Right renal cortex interstitium (tissue), 3 donors: ENCODE data around the gene ANKS4B. TPM values are rescaled to one million over a fixed set of nuclear protein-coding genes. Genes with fewer than 3 reads are reported as not detected.
"Not testable (repeated sequence)": the region's sequence is repeated elsewhere in the genome, so short reads cannot be mapped to it uniquely, and the experiment has no call there.

ENCODE experiments used
- DNase-seq, 3 donors: peaks; one replicate each; pipeline ENCODE4 v3.0.0-alpha.2; 2013; ENCODE audit warnings: low read depth in 3 of 3, low spot score in 2 of 3
- polyA plus RNA-seq, 3 donors: library from polyadenylated mRNA; unstranded; fragments of 120-200 nt; gene quantifications; one replicate each; pipeline ENCODE4 v1.2.1, GENCODE V29; 2013; ENCODE audit not compliant: insufficient read length in 3 of 3

Gene ANKS4B
- polyA plus RNA-seq, 3 donors: 4.4 to 5.9 (median 5.4) TPM

- DNase-seq: no peak
Observed at GRCh38 chr16:21260870-21261791, 27.6 kb downstream of the ANKS4B start.

- no peak for DNase-seq
Observed at GRCh38 chr16:21262779-21263639, 29.5 kb downstream of the ANKS4B start.

- peak in 2 of 3 donors; percentile 51 to 53 for DNase-seq
Observed at GRCh38 chr16:21263640-21264570, 30.4 kb downstream of the ANKS4B start.

- DNase-seq: no peak
Observed at GRCh38 chr16:21264571-21265036, 31.1 kb downstream of the ANKS4B start.

GRCh38 chr16:21265104-21265837, 31.8 kb downstream of the ANKS4B start:
- DNase-seq: no peak

GRCh38 chr16:21267298-21267697, 33.8 kb downstream of the ANKS4B start:
- DNase-seq: no peak

GRCh38 chr16:21268236-21268635, 34.7 kb downstream of the ANKS4B start:
- no peak for DNase-seq

GRCh38 chr16:21272253-21272652, 38.8 kb downstream of the ANKS4B start:
- DNase-seq: no peak

- DNase-seq: not testable (repeated sequence)
Observed at GRCh38 chr16:21272763-21273162, 39.3 kb downstream of the ANKS4B start.

- DNase-seq: no peak
Observed at GRCh38 chr16:21274172-21274726, 40.8 kb downstream of the ANKS4B start.

- no peak for DNase-seq
Observed at GRCh38 chr16:21275529-21275928, 42.0 kb downstream of the ANKS4B start.

- DNase-seq: no peak
Observed at GRCh38 chr16:21276090-21276489, 42.6 kb downstream of the ANKS4B start.

GRCh38 chr16:21277045-21277926, 43.8 kb downstream of the ANKS4B start:
- DNase-seq: no peak

- DNase-seq: no peak
Observed at GRCh38 chr16:21277927-21278706, 44.6 kb downstream of the ANKS4B start, which contains the start of gene CRYM. CRYM (minus strand) TSS chr16:21278290; CDS start chr16:21278251, 39 bp downstream.

GRCh38 chr16:21279501-21279900, 46.0 kb downstream of the ANKS4B start:
- no peak for DNase-seq

- no peak for DNase-seq
Observed at GRCh38 chr16:21281698-21282389, 48.3 kb downstream of the ANKS4B start.
